ENCODE measurements around the gene CTNNA2. TPM values are rescaled to one million over a fixed set of nuclear protein-coding genes. Genes with fewer than 3 reads are reported as not detected.

Gene CTNNA2
- total and polyA plus RNA-seq, 9 of the 15 experiments (the other 6 are each of a cell fraction or from before 2014, with no cell fraction given) = 0.03 to 0.40 (median 0.15) TPM

- Histone ChIP-seq H4K20me1 (replicated peaks; ENCODE audit: control insufficient read depth, insufficient read depth, low read length) (no peaks in the 10 kb centered on the region), H3K4me3 (no peak overlapping the region), H3K4me2 (ENCODE audit: insufficient read depth, low read length) (no peak overlapping the region), H3K36me3 (ENCODE audit: control insufficient read depth, insufficient read depth, low read length) (no peaks in the 10 kb centered on the region), H3K9ac (ENCODE audit: insufficient read depth in 1 of 2, low read depth in 2 of 2, low read length in 2 of 2) (no peak overlapping the region), H3K27ac (ENCODE audit: extremely low read depth, low read depth, low read length) (no peak overlapping the region), H2AFZ (ENCODE audit: low read depth, low read length) (no peak overlapping the region), H3K4me1 (replicated peaks in 1 of 2; ENCODE audit: control insufficient read depth in 2 of 2, insufficient read depth in 2 of 2, low read length in 2 of 2) (no peaks in the 10 kb centered on the region), H3K9me1 (ENCODE audit: control insufficient read depth, insufficient read depth, low read length) (no peaks in the 10 kb centered on the region), H3K9me3 (replicated peaks; ENCODE audit: control insufficient read depth, insufficient read depth, low read depth, low read length) (no peaks in the 10 kb centered on the region), H3K79me2 (ENCODE audit: control insufficient read depth, insufficient read depth, low read length) (no peaks in the 10 kb centered on the region), H3K27me3 (ENCODE audit: control insufficient read depth in 2 of 2, insufficient read depth in 2 of 2, low read length in 2 of 2) (no peaks in the 10 kb centered on the region)
- intact Hi-C loops (cut with micrococcal nuclease) = no loop called here
- no TSS peak for BruUV-seq (replicated peaks)
- in situ Hi-C loops (cut with MboI) = no loop called here
- ATAC-seq (no peak), FAIRE-seq (no peak), DNase-seq (ENCODE audit: extremely low read depth in 1 of 4, low spot score in 3 of 4) (no peak)
- ChIA-PET POLR2A (no interaction called here), CTCF (ENCODE audit: low intra/inter-chr PET ratio) (no interaction called here)
- WGBS (ENCODE audit: insufficient coverage, low coverage, missing lambda C conversion rate) = 0% methylated on average over 2 of the region's 2 CpGs
- TF ChIP-seq, protein P1, sequence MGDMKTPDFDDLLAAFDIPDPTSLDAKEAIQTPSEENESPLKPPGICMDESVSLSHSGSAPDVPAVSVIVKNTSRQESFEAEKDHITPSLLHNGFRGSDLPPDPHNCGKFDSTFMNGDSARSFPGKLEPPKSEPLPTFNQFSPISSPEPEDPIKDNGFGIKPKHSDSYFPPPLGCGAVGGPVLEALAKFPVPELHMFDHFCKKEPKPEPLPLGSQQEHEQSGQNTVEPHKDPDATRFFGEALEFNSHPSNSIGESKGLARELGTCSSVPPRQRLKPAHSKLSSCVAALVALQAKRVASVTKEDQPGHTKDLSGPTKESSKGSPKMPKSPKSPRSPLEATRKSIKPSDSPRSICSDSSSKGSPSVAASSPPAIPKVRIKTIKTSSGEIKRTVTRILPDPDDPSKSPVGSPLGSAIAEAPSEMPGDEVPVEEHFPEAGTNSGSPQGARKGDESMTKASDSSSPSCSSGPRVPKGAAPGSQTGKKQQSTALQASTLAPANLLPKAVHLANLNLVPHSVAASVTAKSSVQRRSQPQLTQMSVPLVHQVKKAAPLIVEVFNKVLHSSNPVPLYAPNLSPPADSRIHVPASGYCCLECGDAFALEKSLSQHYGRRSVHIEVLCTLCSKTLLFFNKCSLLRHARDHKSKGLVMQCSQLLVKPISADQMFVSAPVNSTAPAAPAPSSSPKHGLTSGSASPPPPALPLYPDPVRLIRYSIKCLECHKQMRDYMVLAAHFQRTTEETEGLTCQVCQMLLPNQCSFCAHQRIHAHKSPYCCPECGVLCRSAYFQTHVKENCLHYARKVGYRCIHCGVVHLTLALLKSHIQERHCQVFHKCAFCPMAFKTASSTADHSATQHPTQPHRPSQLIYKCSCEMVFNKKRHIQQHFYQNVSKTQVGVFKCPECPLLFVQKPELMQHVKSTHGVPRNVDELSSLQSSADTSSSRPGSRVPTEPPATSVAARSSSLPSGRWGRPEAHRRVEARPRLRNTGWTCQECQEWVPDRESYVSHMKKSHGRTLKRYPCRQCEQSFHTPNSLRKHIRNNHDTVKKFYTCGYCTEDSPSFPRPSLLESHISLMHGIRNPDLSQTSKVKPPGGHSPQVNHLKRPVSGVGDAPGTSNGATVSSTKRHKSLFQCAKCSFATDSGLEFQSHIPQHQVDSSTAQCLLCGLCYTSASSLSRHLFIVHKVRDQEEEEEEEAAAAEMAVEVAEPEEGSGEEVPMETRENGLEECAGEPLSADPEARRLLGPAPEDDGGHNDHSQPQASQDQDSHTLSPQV (IDR thresholded peaks at IDR 0.05) = no peak
- TF ChIP-seq SMARCC2 (IDR thresholded peaks at IDR 0.05; ENCODE audit: low read depth) (no peak), EHMT2 (IDR thresholded peaks at IDR 0.05) (no peak), ZNF830 (CRISPR knock-in tag; IDR thresholded peaks at IDR 0.05) (no peak), HLTF (IDR thresholded peaks at IDR 0.05) (no peak), TEAD2 (tag; IDR thresholded peaks at IDR 0.05) (no peak), TAL1 (IDR thresholded peaks at IDR 0.05) (no peak), ATF7 (IDR thresholded peaks at IDR 0.05) (no peak), ETS2 (tag; IDR thresholded peaks at IDR 0.05; ENCODE audit: borderline replicate concordance, poor library complexity, severe bottlenecking) (no peak), MAFK (IDR thresholded peaks at IDR 0.05; ENCODE audit: low read length) (no peak), CHD1 (IDR thresholded peaks at IDR 0.05; ENCODE audit: low read length) (no peak), ZNF384 (IDR thresholded peaks at IDR 0.05; ENCODE audit: low read depth, low read length) (no peak), NRF1 (conservative IDR thresholded peaks at IDR 0.05 in 1 of 2, IDR thresholded peaks at IDR 0.05 in 1 of 2) (no peak), HMGN3 (IDR thresholded peaks at IDR 0.05; ENCODE audit: borderline replicate concordance, extremely low read depth, insufficient read length, low read depth, low read length) (no peak), ETS1 (conservative IDR thresholded peaks at IDR 0.05; ENCODE audit: control insufficient read depth, low read depth, low read length) (no peak), CHD2 (IDR thresholded peaks at IDR 0.05; ENCODE audit: low read depth, low read length) (no peak), NR4A1 (CRISPR knock-in tag; IDR thresholded peaks at IDR 0.05) (no peak), NR4A1 (tag; IDR thresholded peaks at IDR 0.05) (no peak), BRD4 (IDR thresholded peaks at IDR 0.05) (no peak)
- TF ChIP-seq, protein P2, sequence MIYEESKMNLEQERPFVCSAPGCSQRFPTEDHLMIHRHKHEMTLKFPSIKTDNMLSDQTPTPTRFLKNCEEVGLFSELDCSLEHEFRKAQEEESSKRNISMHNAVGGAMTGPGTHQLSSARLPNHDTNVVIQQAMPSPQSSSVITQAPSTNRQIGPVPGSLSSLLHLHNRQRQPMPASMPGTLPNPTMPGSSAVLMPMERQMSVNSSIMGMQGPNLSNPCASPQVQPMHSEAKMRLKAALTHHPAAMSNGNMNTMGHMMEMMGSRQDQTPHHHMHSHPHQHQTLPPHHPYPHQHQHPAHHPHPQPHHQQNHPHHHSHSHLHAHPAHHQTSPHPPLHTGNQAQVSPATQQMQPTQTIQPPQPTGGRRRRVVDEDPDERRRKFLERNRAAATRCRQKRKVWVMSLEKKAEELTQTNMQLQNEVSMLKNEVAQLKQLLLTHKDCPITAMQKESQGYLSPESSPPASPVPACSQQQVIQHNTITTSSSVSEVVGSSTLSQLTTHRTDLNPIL (CRISPR knock-in tag; IDR thresholded peaks at IDR 0.05) = no peak
These were observed 184.3 kb downstream of the CTNNA2 start for GRCh38 chr2:79697200-79697599.

Data from K562 (cell line).